Large intestine (tissue), 3 donors: ENCODE data around the gene ADGRE2. TPM values are rescaled to one million over a fixed set of nuclear protein-coding genes. Genes with fewer than 3 reads are reported as not detected.

Source experiments
- DNase-seq, 2 donors: peaks; one replicate each; pipeline versions ENCODE4 v3.0.0 to v3.0.0-alpha.2; 2013
- H3K27ac ChIP-seq: one replicate; pipeline ENCODE4 v1.5.1; 2013; ENCODE audit warnings: low read length
- H3K27me3 ChIP-seq: 2 replicates; pipeline ENCODE4 v1.6.1; 2013; ENCODE audit warnings: low read length; ENCODE audit not compliant: control insufficient read depth, insufficient read depth
- H3K36me3 ChIP-seq: 2 replicates; pipeline ENCODE4 v1.6.1; 2013; ENCODE audit warnings: low read length; ENCODE audit not compliant: control insufficient read depth, insufficient read depth
- H3K4me1 ChIP-seq: one replicate; pipeline ENCODE4 v1.6.1; 2013; ENCODE audit warnings: low read length; ENCODE audit not compliant: control insufficient read depth, insufficient read depth
- H3K4me3 ChIP-seq: one replicate; pipeline ENCODE4 v1.5.1; 2013; ENCODE audit warnings: low read length
- H3K9me3 ChIP-seq: one replicate; pipeline ENCODE4 v1.6.1; 2013; ENCODE audit warnings: mild to moderate bottlenecking, low read depth, low read length, moderate library complexity; ENCODE audit not compliant: control insufficient read depth
- WGBS: methylation state at CpG from one replicate; pipeline ENCODE4 v1.1.5; 2013; ENCODE audit warnings: low lambda C conversion rate; ENCODE audit not compliant: insufficient coverage; 5-methylcytosine and 5-hydroxymethylcytosine counted together
- polyA plus RNA-seq: library from polyadenylated mRNA; unstranded; fragments of 120-200 nt; gene quantifications from one replicate; pipeline ENCODE4 v1.2.1, GENCODE V29; 2013

The ADGRE2 gene
- polyA plus RNA-seq, 1 donor = 1.2 TPM

DNA sequence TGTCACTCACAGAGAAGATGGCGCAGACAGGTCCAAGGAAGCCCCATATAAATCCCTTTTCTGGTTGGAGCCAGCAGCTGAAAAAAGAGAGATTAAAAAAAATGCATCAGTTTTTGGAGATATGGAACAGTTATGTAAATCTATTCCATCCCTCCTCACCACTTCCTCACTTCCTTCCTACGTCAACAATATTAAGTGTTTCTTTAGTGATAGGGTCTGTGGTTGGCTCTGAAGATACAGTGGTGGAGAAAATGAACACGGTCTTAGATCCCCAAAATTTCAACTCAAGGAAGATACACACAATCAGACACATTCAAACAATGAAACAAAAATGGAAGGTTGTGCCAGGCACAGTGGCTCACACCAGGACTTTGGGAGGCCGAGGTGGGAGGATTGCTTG, 31.5 kb downstream of the ADGRE2 start:
- Histone ChIP-seq H3K27ac (no peak overlapping the region), H3K9me3 (no peaks in the 10 kb centered on the region), H3K4me3 (no peak overlapping the region), H3K27me3 (no peaks in the 10 kb centered on the region), H3K36me3 (no peaks in the 10 kb centered on the region), H3K4me1 (no peaks in the 10 kb centered on the region)
- DNase-seq = no peak
- 83% methylated on average over 1 of the region's 4 CpGs for WGBS

DNA sequence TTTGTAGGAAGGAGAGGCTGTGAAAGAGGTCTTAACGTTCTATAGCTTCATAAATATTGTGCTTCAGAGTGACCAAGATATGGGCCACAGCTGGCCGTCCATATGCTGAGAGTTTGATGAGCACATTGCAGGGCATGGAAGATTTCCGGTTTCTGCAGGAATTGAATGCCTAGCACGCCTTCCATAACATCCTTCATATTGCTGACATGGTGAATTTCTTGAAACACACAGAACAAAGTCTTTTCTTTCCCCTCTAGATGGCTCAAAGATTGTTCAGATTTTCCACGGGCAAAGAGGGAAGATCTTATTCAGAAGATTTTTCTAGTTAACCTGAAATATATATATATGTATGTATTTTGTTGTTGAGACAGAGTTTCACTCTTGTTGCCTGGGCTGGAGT, 42.4 kb downstream of the ADGRE2 start:
- Histone ChIP-seq H3K27me3 (no peaks in the 10 kb centered on the region), H3K4me1 (no peaks in the 10 kb centered on the region), H3K4me3 (no peak overlapping the region), H3K27ac (no peak overlapping the region), H3K9me3 (no peaks in the 10 kb centered on the region), H3K36me3 (no peaks in the 10 kb centered on the region)
- DNase-seq = no peak
- no CpG with 5 or more reads among the region's 5 CpGs for WGBS

DNA sequence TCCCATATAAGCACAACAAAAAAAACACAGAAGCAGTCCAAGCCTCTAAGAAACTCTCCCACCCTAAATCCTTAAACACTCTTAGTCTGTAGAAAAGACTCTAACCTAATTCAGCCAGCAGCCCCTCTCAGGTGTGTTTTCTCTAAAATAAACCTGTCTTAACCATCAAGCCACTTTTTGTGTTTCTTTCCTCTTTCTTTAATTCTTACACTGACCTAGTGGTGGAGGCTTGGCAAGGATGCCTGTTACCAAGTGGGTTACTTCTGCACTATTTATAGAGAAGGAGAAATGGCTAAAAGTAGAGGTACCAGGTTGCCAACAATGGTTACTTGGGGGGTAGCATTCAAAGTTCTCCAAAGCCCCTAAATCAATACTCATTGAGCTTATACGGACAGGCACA, 44.8 kb downstream of the ADGRE2 start:
- H3K36me3 ChIP-seq = no peaks in the 10 kb centered on the region
- DNase-seq = no peak
- H3K9me3 ChIP-seq = no peaks in the 10 kb centered on the region
- no peak overlapping the region for H3K27ac ChIP-seq
- no peaks in the 10 kb centered on the region for H3K27me3 ChIP-seq
- WGBS = no CpG with 5 or more reads among the region's 1 CpG
- no peaks in the 10 kb centered on the region for H3K4me1 ChIP-seq
- H3K4me3 ChIP-seq = no peak overlapping the region

DNA sequence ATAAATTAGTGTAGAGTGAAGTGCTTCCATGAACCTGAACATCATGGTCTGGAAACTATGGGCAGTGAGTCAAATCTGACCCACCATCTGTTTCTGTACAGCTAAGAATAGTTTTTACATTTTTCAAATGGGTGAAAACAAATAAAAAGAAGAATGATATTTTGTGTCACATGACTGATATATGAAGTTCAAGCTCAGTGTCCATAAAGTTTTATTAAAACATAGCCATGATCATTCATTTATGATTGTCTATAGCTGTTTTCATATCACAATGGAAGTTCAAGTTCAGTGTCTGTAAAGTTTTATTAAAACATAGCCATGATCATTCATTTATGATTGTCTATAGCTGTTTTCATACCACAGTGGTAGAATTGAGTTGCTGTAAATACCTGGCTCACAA, 45.9 kb downstream of the ADGRE2 start:
- Histone ChIP-seq H3K27ac (no peak overlapping the region), H3K9me3 (no peaks in the 10 kb centered on the region)

DNA sequence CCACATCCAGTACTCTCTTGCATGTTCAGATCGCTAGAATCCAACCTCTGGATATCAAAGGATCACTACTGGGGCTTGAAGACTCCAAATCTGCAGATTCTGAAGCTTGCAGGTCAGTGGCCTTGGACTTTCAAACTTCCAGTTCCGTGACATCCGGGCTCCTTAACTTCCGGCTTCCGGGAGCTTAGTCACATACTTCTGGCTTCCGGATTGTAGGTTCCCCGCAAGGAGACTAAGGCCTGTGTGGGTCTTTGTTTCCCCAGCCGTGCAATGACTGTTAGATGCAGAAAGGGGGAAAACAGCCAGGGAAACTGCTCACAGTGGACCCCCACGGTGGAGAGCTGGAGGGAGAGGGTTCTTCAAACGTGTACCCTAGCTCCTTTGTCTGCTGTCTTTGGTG, 47.2 kb downstream of the ADGRE2 start:
- Histone ChIP-seq H3K27ac (no peak overlapping the region), H3K36me3 (no peaks in the 10 kb centered on the region), H3K4me1 (no peaks in the 10 kb centered on the region), H3K27me3 (no peaks in the 10 kb centered on the region), H3K4me3 (no peak overlapping the region), H3K9me3 (no peaks in the 10 kb centered on the region)
- no CpG with 5 or more reads among the region's 10 CpGs for WGBS
- no peak for DNase-seq

More for the DNA sequence above, 45.9 kb downstream of the ADGRE2 start:
- DNase-seq = no peak
- Histone ChIP-seq H3K27me3 (no peaks in the 10 kb centered on the region), H3K4me3 (no peak overlapping the region), H3K36me3 (no peaks in the 10 kb centered on the region), H3K4me1 (no peaks in the 10 kb centered on the region)

DNA sequence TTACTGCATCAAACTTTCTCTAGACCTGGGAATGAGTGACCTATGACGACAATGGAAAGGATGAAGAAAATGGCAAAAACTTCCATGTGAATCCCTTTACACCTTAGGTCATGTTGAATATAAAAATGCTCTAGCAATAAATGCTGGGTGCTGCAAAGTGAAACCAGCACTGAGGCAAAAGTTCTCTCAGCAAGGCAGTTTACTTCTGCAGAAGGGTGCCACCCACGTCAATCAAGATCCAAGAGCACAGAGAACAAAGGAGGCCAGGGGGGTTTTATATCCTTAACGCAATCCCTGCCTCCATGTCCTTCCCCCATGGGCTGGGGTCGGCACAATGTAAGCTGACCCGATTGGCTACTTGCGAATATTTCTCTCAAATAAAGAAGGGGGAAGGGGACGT, 49.8 kb downstream of the ADGRE2 start:
- Histone ChIP-seq H3K4me1 (no peaks in the 10 kb centered on the region), H3K27me3 (no peaks in the 10 kb centered on the region), H3K36me3 (no peaks in the 10 kb centered on the region), H3K9me3 (peaks cover 3% of the 10 kb centered on the region), H3K27ac (no peak overlapping the region), H3K4me3 (no peak overlapping the region)
- WGBS = 60% methylated on average over 1 of the region's 7 CpGs
- no peak for DNase-seq

DNA sequence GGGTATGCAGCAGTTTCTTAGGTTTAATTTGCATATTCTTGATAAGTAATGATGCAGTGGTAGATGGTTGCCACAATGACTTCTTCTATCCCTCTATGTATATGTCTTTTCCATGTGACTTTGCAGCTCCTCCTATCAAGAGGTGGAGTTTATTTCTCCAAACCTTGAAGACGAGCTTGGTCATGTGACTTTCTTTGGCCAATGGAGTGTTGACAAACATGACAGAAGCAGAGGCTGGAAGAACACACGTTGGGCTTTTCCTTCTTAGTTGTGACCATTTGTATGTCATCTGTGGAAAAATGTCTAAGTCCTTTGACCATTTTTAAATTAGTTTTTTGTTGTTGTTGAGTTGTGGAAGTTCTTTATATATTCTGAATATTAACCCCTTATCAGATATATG, 56.2 kb downstream of the ADGRE2 start:
- Histone ChIP-seq H3K4me1 (no peaks in the 10 kb centered on the region), H3K27ac (no peak overlapping the region), H3K4me3 (no peak overlapping the region), H3K36me3 (peaks cover 22% of the 10 kb centered on the region), H3K9me3 (peaks cover 28% of the 10 kb centered on the region), H3K27me3 (no peaks in the 10 kb centered on the region)
- DNase-seq = no peak
- 100% methylated on average over 1 of the region's 2 CpGs for WGBS

DNA sequence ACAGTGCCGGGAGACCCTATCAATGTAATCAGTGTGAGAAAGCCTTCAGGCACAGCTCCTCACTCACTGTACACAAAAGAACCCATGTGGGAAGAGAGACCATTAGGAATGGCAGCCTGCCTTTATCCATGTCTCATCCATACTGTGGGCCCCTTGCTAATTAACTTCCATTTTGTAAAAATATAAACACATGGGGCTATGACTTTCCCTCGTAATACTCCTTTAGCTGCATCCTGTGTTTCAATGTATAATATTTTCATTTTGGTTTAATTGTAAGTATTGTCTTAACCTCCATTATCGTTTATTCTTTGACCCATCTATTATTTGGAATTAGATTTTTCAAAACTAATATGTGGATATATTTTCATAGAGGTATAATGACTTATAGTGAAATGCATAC, 59.2 kb downstream of the ADGRE2 start:
- peaks cover 48% of the 10 kb centered on the region for H3K36me3 ChIP-seq
- H3K9me3 ChIP-seq = peaks cover 37% of the 10 kb centered on the region
- 89% methylated on average over 1 of the region's 3 CpGs for WGBS

DNA sequence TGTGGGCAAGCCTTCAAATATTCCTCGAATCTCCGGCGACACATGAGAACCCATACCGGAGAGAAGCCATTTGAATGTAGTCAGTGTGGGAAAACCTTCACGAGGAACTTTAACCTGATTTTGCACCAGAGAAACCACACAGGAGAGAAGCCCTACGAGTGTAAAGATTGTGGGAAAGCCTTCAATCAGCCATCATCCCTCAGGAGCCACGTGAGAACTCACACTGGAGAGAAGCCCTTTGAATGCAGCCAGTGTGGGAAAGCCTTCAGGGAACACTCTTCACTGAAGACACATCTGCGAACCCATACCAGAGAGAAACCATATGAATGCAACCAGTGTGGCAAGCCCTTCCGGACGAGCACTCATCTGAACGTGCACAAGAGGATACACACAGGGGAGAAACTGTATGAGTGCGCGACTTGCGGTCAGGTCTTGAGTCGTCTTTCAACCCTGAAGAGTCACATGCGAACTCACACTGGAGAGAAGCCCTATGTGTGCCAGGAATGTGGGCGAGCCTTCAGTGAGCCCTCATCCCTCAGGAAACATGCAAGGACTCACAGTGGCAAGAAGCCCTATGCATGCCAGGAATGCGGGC, 59.7 kb downstream of the ADGRE2 start:
- Histone ChIP-seq H3K36me3 (peaks cover 50% of the 10 kb centered on the region), H3K4me3 (no peak overlapping the region), H3K27me3 (no peaks in the 10 kb centered on the region), H3K4me1 (no peaks in the 10 kb centered on the region), H3K27ac (no peak overlapping the region), H3K9me3 (peaks cover 37% of the 10 kb centered on the region)
- DNase-seq = no peak
- WGBS = no CpG with 5 or more reads among the region's 18 CpGs

More for the DNA sequence above, 59.2 kb downstream of the ADGRE2 start:
- H3K27me3 ChIP-seq = no peaks in the 10 kb centered on the region
- no peak overlapping the region for H3K4me3 ChIP-seq
- H3K27ac ChIP-seq = no peak overlapping the region
- no peaks in the 10 kb centered on the region for H3K4me1 ChIP-seq
- no peak for DNase-seq

DNA sequence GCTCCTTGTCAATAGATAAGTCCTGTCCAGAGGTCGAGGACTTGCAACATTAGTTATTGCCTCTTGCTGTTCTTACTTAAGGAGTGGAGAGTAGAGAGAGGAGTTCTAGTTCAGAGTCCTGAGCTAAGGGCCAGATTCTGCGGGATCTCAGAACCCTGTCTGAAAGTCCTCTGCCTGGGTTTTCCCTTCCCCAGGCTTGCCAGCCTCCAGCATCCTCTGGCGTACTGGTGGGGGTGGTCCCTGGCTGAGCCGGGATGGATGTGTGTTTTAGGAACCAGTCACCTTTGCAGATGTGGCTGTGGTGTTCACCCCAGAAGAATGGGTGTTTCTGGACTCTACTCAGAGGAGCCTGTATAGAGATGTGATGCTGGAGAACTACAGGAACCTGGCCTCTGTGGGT, 62.5 kb downstream of the ADGRE2 start:
- no peak for DNase-seq
- H3K4me1 ChIP-seq = no peaks in the 10 kb centered on the region
- no peak overlapping the region for H3K4me3 ChIP-seq
- H3K27me3 ChIP-seq = no peaks in the 10 kb centered on the region
- H3K27ac ChIP-seq = no peak overlapping the region
- H3K36me3 ChIP-seq = peaks cover 53% of the 10 kb centered on the region
- no CpG with 5 or more reads among the region's 4 CpGs for WGBS
- peaks cover 30% of the 10 kb centered on the region for H3K9me3 ChIP-seq

DNA sequence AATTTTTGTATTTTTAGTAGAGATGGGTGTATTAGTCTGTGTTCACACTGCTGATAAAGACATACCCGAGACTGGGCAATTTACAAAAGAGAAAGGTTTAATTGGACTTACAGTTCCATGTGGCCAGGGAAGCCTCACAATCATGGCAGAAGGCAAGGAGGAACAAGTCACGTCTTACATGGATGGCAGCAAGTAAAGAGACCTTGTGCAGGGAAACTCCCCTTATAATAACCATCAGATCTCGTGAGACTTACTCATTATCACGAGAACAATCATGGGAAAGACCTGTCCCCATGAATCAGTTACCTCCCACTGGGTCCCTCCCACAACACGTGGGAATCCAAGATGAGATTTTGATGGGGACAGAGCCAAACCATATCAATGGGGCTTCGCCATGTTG, 73.9 kb downstream of the ADGRE2 start:
- Histone ChIP-seq H3K27ac (no peak overlapping the region), H3K27me3 (no peaks in the 10 kb centered on the region), H3K4me3 (no peak overlapping the region), H3K9me3 (no peaks in the 10 kb centered on the region), H3K36me3 (peaks cover 73% of the 10 kb centered on the region), H3K4me1 (no peaks in the 10 kb centered on the region)
- DNase-seq = no peak
- WGBS = no CpG with 5 or more reads among the region's 6 CpGs
